CD4-positive, alpha-beta T cell treated with Interleukin-21 for 1 hour (primary cell): ENCODE data around the gene MAGI3.
"Not testable (repeated sequence)": the region's sequence is repeated elsewhere in the genome, so short reads cannot be mapped to it uniquely, and the experiment has no call there.

Experiments used
- DNase-seq: peaks from one replicate; pipeline ENCODE4 v3.0.0-alpha.2; 2020

MAGI3 gene

GRCh38 chr1:113714606-113715269 is 324.4 kb downstream of the MAGI3 start:
- no peak for DNase-seq

- not testable (repeated sequence) for DNase-seq
Measured at GRCh38 chr1:113717506-113717905, 327.2 kb downstream of the MAGI3 start.

GRCh38 chr1:113718621-113719020 is 328.3 kb downstream of the MAGI3 start:
- DNase-seq: not testable (repeated sequence)

- DNase-seq: no peak
Measured at GRCh38 chr1:113721010-113721409, 330.7 kb downstream of the MAGI3 start.

- no peak for DNase-seq
Measured at GRCh38 chr1:113732802-113733201, 342.5 kb downstream of the MAGI3 start.

GRCh38 chr1:113734357-113735055 is 344.2 kb downstream of the MAGI3 start:
- DNase-seq: no peak
